Measurements from ENCODE around the gene RRP9.
"Not testable (repeated sequence)": the region's sequence is repeated elsewhere in the genome, so short reads cannot be mapped to it uniquely, and the experiment has no call there.

Gene RRP9

GRCh38 chr3:51941798-51942602 is at the start of gene RRP9, which contains the start of gene PARP3:
RRP9 (minus strand) TSS chr3:51941904; CDS start chr3:51941867, 37 bp downstream.
PARP3 (plus strand) TSS chr3:51942363; CDS start chr3:51943356, 993 bp downstream.
- H3K9me3 ChIP-seq (ENCODE audit: control insufficient read depth in 1 of 2, low read length in 2 of 2), result no peaks in the 10 kb centered on the region
- peak within 1 kb of the TSS; percentile 86 to 93 for H3K4me3 ChIP-seq (ENCODE audit: low read depth in 1 of 2, low read length in 2 of 2)
- no peaks in the 10 kb centered on the region for H3K27me3 ChIP-seq (ENCODE audit: low read depth, low read length)
- H3K36me3 ChIP-seq (ENCODE audit: control insufficient read depth in 1 of 2, insufficient read depth in 2 of 2, low read length in 2 of 2), result peaks cover 23 to 40% of the 10 kb centered on the region in 2 donors
- peaks cover 18 to 26% of the 10 kb centered on the region in 2 donors for H3K4me1 ChIP-seq (ENCODE audit: control insufficient read depth in 1 of 2, insufficient read depth in 2 of 2, low read length in 2 of 2)
- peak within 1 kb of the TSS; percentile 97 for H3K27ac ChIP-seq (ENCODE audit: low read length)

DNA sequence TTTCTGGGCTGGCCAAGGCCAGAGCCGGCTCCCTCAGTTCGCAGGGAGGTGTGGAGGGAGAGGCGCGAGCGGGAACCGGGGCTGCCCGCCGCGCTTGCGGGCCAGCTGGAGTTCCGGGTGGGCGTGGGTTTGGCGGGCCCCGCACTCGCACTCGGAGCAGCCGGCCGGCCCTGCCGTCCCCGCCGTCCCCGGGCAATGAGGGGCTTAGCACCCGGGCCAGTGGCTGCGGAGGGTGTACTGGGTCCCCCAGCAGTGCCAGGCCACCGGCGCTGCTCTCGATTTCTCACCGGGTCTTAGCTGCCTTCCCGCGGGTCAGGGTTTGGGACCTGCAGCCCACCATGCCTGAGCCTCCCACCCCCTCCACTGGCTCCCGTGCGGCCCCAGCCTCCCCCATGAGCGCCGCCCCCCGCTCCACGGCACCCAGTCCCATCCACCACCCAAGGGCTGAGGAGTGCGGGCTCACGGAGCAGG is 48.8 kb upstream of the RRP9 start:
- not testable (repeated sequence) for H3K9me3 ChIP-seq (ENCODE audit: control insufficient read depth in 1 of 2, low read length in 2 of 2); H3K4me3 ChIP-seq (ENCODE audit: low read depth in 1 of 2, low read length in 2 of 2); H3K27ac ChIP-seq (ENCODE audit: low read length); H3K27me3 ChIP-seq (ENCODE audit: low read depth, low read length)
- Histone ChIP-seq H3K36me3 (ENCODE audit: control insufficient read depth in 1 of 2, insufficient read depth in 2 of 2, low read length in 2 of 2) (peaks cover 17 to 31% of the 10 kb centered on the region in 2 donors), H3K4me1 (ENCODE audit: control insufficient read depth in 1 of 2, insufficient read depth in 2 of 2, low read length in 2 of 2) (peaks cover 12 to 19% of the 10 kb centered on the region in 2 donors)

GRCh38 chr3:51988286-51989146 is 46.8 kb upstream of the RRP9 start:
- Histone ChIP-seq H3K27ac (ENCODE audit: low read length) (no peak overlapping the region), H3K36me3 (ENCODE audit: control insufficient read depth in 1 of 2, insufficient read depth in 2 of 2, low read length in 2 of 2) (peaks cover 7 to 18% of the 10 kb centered on the region in 2 donors), H3K9me3 (ENCODE audit: control insufficient read depth in 1 of 2, low read length in 2 of 2) (no peaks in the 10 kb centered on the region), H3K27me3 (ENCODE audit: low read depth, low read length) (no peaks in the 10 kb centered on the region), H3K4me3 (ENCODE audit: low read depth in 1 of 2, low read length in 2 of 2) (no peak overlapping the region), H3K4me1 (ENCODE audit: control insufficient read depth in 1 of 2, insufficient read depth in 2 of 2, low read length in 2 of 2) (peaks cover 0 to 14% of the 10 kb centered on the region in 2 donors)

- Histone ChIP-seq H3K4me3 (ENCODE audit: low read depth in 1 of 2, low read length in 2 of 2) (no peak overlapping the region), H3K9me3 (ENCODE audit: control insufficient read depth in 1 of 2, low read length in 2 of 2) (no peaks in the 10 kb centered on the region), H3K36me3 (ENCODE audit: control insufficient read depth in 1 of 2, insufficient read depth in 2 of 2, low read length in 2 of 2) (peaks cover 4 to 9% of the 10 kb centered on the region in 2 donors), H3K4me1 (ENCODE audit: control insufficient read depth in 1 of 2, insufficient read depth in 2 of 2, low read length in 2 of 2) (peaks cover 3 to 17% of the 10 kb centered on the region in 2 donors), H3K27ac (ENCODE audit: low read length) (no peak overlapping the region), H3K27me3 (ENCODE audit: low read depth, low read length) (no peaks in the 10 kb centered on the region)
Observed at GRCh38 chr3:51987568-51987967, 45.9 kb upstream of the RRP9 start.

- Histone ChIP-seq H3K36me3 (ENCODE audit: control insufficient read depth in 1 of 2, insufficient read depth in 2 of 2, low read length in 2 of 2) (no peaks in the 10 kb centered on the region), H3K4me1 (ENCODE audit: control insufficient read depth in 1 of 2, insufficient read depth in 2 of 2, low read length in 2 of 2) (peaks cover 6 to 24% of the 10 kb centered on the region in 2 donors), H3K4me3 (ENCODE audit: low read depth in 1 of 2, low read length in 2 of 2) (no peak overlapping the region), H3K9me3 (ENCODE audit: control insufficient read depth in 1 of 2, low read length in 2 of 2) (no peaks in the 10 kb centered on the region), H3K27me3 (ENCODE audit: low read depth, low read length) (no peaks in the 10 kb centered on the region), H3K27ac (ENCODE audit: low read length) (no peak overlapping the region)
Observed at GRCh38 chr3:51986010-51986947, 44.6 kb upstream of the RRP9 start.

DNA sequence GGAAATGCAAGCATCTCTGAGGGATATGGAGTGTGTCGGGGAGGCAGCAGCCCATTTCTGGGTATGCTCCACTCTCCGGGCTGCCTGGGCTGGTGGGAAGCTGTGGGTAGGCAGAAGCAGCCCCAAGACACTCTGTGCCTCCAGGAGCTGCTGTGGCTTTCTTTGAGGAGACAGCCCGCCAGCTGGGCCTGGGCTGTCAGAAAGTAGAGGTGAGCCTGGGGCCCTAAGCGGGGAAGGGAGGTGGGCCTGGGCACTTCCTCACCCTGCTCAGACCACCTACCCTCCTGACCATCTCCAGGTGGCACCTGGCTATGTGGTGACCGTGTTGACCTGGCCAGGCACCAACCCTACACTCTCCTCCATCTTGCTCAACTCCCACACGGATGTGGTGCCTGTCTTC is 43.4 kb upstream of the RRP9 start:
- H3K4me1 ChIP-seq (ENCODE audit: control insufficient read depth in 1 of 2, insufficient read depth in 2 of 2, low read length in 2 of 2), result peaks cover 6 to 24% of the 10 kb centered on the region in 2 donors
- peaks cover 0 to 5% of the 10 kb centered on the region in 2 donors for H3K36me3 ChIP-seq (ENCODE audit: control insufficient read depth in 1 of 2, insufficient read depth in 2 of 2, low read length in 2 of 2)
- no peaks in the 10 kb centered on the region for H3K9me3 ChIP-seq (ENCODE audit: control insufficient read depth in 1 of 2, low read length in 2 of 2)
- H3K4me3 ChIP-seq (ENCODE audit: low read depth in 1 of 2, low read length in 2 of 2), result no peak overlapping the region
- no peak overlapping the region for H3K27ac ChIP-seq (ENCODE audit: low read length)
- no peaks in the 10 kb centered on the region for H3K27me3 ChIP-seq (ENCODE audit: low read depth, low read length)

GRCh38 chr3:51984269-51984647 is 42.6 kb upstream of the RRP9 start:
- Histone ChIP-seq H3K4me1 (ENCODE audit: control insufficient read depth in 1 of 2, insufficient read depth in 2 of 2, low read length in 2 of 2) (peaks cover 6 to 20% of the 10 kb centered on the region in 2 donors), H3K27me3 (ENCODE audit: low read depth, low read length) (no peaks in the 10 kb centered on the region), H3K27ac (ENCODE audit: low read length) (peak overlapping the region; percentile 96), H3K9me3 (ENCODE audit: control insufficient read depth in 1 of 2, low read length in 2 of 2) (no peaks in the 10 kb centered on the region), H3K4me3 (ENCODE audit: low read depth in 1 of 2, low read length in 2 of 2) (peak overlapping the region in 1 of 2 donors; percentile 71), H3K36me3 (ENCODE audit: control insufficient read depth in 1 of 2, insufficient read depth in 2 of 2, low read length in 2 of 2) (peaks cover 0 to 5% of the 10 kb centered on the region in 2 donors)

DNA sequence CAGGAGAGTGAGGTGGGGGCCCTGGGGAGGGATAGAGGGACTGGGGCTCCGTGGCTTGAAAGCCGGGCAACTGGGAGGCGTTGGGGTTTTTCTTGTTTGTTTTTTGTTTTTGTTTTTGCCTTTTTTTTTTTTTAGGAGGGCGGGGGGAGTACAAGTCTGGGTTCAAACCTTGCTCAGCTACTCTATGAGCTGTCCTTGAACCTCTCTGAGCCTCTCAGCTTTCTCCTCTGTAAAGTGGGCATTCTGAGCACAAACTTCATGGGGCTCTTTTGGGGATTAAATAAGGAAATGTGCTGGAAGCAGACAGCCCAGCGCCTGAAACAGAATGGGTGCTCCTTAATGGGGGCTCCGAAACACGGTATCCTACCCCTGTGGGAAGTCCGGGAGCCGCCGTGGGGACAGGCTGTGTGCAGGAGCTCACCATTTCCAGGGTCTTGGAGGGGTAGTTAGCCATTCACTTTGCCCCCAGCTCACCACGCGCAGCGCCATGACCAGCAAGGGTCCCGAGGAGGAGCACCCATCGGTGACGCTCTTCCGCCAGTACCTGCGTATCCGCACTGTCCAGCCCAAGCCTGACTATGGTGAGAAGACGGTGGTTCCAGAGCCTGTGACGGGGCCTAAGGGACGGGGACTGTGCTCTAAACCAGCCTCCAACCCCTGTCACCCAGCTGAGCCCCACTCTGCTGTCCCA is 42.0 kb upstream of the RRP9 start:
- H3K4me3 ChIP-seq (ENCODE audit: low read depth in 1 of 2, low read length in 2 of 2), result peak overlapping the region; percentile 71 to 83
- peaks cover 6 to 19% of the 10 kb centered on the region in 2 donors for H3K4me1 ChIP-seq (ENCODE audit: control insufficient read depth in 1 of 2, insufficient read depth in 2 of 2, low read length in 2 of 2)
- H3K36me3 ChIP-seq (ENCODE audit: control insufficient read depth in 1 of 2, insufficient read depth in 2 of 2, low read length in 2 of 2), result peaks cover 0 to 5% of the 10 kb centered on the region in 2 donors
- no peaks in the 10 kb centered on the region for H3K27me3 ChIP-seq (ENCODE audit: low read depth, low read length)
- no peaks in the 10 kb centered on the region for H3K9me3 ChIP-seq (ENCODE audit: control insufficient read depth in 1 of 2, low read length in 2 of 2)
- peak overlapping the region; percentile 96 for H3K27ac ChIP-seq (ENCODE audit: low read length)

- Histone ChIP-seq H3K36me3 (ENCODE audit: control insufficient read depth in 1 of 2, insufficient read depth in 2 of 2, low read length in 2 of 2) (peaks cover 0 to 5% of the 10 kb centered on the region in 2 donors), H3K27me3 (ENCODE audit: low read depth, low read length) (no peaks in the 10 kb centered on the region), H3K9me3 (ENCODE audit: control insufficient read depth in 1 of 2, low read length in 2 of 2) (no peaks in the 10 kb centered on the region), H3K27ac (ENCODE audit: low read length) (peak within 1 kb of the TSS; percentile 96), H3K4me1 (ENCODE audit: control insufficient read depth in 1 of 2, insufficient read depth in 2 of 2, low read length in 2 of 2) (peaks cover 6 to 19% of the 10 kb centered on the region in 2 donors), H3K4me3 (ENCODE audit: low read depth in 1 of 2, low read length in 2 of 2) (peak within 1 kb of the TSS; percentile 71 to 83)
Observed at GRCh38 chr3:51982838-51983577, 41.3 kb upstream of the RRP9 start, which contains the start of gene ACY1. ACY1 (plus strand) TSS chr3:51983535; CDS start chr3:51984065, 530 bp downstream.
